GM12892 (cell line): ENCODE measurements around the gene OR3A3.

Source experiments
- POLR2A ChIP-seq: IDR thresholded peaks from 2 replicates; pipeline ENCODE4 v1.6.1; 2011; ENCODE audit warnings: low read depth, low read length, control low read depth
- TAF1 ChIP-seq: IDR thresholded peaks from 2 replicates; pipeline ENCODE4 v1.6.1; 2011; ENCODE audit warnings: low read depth, mild to moderate bottlenecking, control low read depth, low read length, borderline replicate concordance

GRCh38 chr17:3469529-3469928 is 58.4 kb downstream of the OR3A3 start:
- TF ChIP-seq POLR2A, result no peak
- TF ChIP-seq TAF1, result no peak
